ENCODE measurements around the gene ANKS4B. TPM values are rescaled to one million over a fixed set of nuclear protein-coding genes. Genes with fewer than 3 reads are reported as not detected.
A peak's percentile ranks its signal among the peaks of the same experiment; 100 is the strongest.
"Not testable (repeated sequence)": the region's sequence is repeated elsewhere in the genome, so short reads cannot be mapped to it uniquely, and the experiment has no call there.

The ANKS4B gene
- total and polyA plus RNA-seq, 2 donors from 2014 or later, result 1.4 to 9.7 TPM

- Histone ChIP-seq H3K4me1 (ENCODE audit: control insufficient read depth in 2 of 3, insufficient read depth in 2 of 3, low read depth in 1 of 3, low read length in 3 of 3) (no peaks in the 10 kb centered on the region), H3K4me3 (ENCODE audit: low read length in 3 of 3) (no peak overlapping the region), H3K9me3 (ENCODE audit: control insufficient read depth in 2 of 3, insufficient read depth in 1 of 3, low read length in 3 of 3) (no peaks in the 10 kb centered on the region), H3K27ac (ENCODE audit: low read depth in 2 of 2, low read length in 2 of 2) (no peak overlapping the region), H3K36me3 (ENCODE audit: control insufficient read depth in 2 of 3, insufficient read depth in 3 of 3, low read length in 3 of 3) (peaks cover 0 to 5% (median 0%) of the 10 kb centered on the region in 3 donors), H3K27me3 (ENCODE audit: control insufficient read depth, insufficient read depth, low read length) (no peaks in the 10 kb centered on the region), H3K9ac (ENCODE audit: low read length in 3 of 3) (no peak overlapping the region)
- TF ChIP-seq, protein P1, sequence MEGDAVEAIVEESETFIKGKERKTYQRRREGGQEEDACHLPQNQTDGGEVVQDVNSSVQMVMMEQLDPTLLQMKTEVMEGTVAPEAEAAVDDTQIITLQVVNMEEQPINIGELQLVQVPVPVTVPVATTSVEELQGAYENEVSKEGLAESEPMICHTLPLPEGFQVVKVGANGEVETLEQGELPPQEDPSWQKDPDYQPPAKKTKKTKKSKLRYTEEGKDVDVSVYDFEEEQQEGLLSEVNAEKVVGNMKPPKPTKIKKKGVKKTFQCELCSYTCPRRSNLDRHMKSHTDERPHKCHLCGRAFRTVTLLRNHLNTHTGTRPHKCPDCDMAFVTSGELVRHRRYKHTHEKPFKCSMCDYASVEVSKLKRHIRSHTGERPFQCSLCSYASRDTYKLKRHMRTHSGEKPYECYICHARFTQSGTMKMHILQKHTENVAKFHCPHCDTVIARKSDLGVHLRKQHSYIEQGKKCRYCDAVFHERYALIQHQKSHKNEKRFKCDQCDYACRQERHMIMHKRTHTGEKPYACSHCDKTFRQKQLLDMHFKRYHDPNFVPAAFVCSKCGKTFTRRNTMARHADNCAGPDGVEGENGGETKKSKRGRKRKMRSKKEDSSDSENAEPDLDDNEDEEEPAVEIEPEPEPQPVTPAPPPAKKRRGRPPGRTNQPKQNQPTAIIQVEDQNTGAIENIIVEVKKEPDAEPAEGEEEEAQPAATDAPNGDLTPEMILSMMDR (IDR thresholded peaks at IDR 0.05; ENCODE audit: borderline replicate concordance, extremely low read depth, insufficient read depth), result no peak
- DNase-seq, result peak in 1 of 5 donors; percentile 50
- intact Hi-C loops (cut with DNase I), result no loop called here
- no peak for FAIRE-seq
These were observed 11.2 kb downstream of the ANKS4B start for GRCh38 chr16:21244518-21245215.

DNA sequence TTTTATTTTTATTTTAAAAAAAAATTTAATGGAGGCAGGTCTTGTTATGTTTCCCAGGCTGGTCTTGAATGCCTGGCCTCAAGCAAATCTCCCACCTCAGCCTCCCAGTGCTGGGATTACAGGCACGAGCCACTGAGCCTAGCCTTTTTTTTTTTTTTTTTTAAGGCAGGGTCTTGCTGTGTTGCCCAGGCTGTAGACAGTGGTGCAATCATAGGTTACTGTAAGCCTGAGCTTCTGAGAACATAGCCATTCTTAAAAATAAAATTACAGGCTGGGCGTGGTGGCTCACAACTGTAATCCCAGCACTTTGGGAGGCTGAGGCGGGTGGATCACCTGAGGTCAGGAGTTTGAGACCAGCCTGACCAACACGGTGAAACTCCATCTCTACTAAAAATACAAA lies 14.7 kb downstream of the ANKS4B start:
- H3K4me1 ChIP-seq (ENCODE audit: control insufficient read depth in 2 of 3, insufficient read depth in 2 of 3, low read depth in 1 of 3, low read length in 3 of 3); H3K27me3 ChIP-seq (ENCODE audit: control insufficient read depth, insufficient read depth, low read length); DNase-seq; H3K27ac ChIP-seq (ENCODE audit: low read depth in 2 of 2, low read length in 2 of 2); H3K4me3 ChIP-seq (ENCODE audit: low read length in 3 of 3); H3K9ac ChIP-seq (ENCODE audit: low read length in 3 of 3); FAIRE-seq; H3K9me3 ChIP-seq (ENCODE audit: control insufficient read depth in 2 of 3, insufficient read depth in 1 of 3, low read length in 3 of 3); H3K36me3 ChIP-seq (ENCODE audit: control insufficient read depth in 2 of 3, insufficient read depth in 3 of 3, low read length in 3 of 3); intact Hi-C loops (cut with DNase I): not testable (repeated sequence)

DNA sequence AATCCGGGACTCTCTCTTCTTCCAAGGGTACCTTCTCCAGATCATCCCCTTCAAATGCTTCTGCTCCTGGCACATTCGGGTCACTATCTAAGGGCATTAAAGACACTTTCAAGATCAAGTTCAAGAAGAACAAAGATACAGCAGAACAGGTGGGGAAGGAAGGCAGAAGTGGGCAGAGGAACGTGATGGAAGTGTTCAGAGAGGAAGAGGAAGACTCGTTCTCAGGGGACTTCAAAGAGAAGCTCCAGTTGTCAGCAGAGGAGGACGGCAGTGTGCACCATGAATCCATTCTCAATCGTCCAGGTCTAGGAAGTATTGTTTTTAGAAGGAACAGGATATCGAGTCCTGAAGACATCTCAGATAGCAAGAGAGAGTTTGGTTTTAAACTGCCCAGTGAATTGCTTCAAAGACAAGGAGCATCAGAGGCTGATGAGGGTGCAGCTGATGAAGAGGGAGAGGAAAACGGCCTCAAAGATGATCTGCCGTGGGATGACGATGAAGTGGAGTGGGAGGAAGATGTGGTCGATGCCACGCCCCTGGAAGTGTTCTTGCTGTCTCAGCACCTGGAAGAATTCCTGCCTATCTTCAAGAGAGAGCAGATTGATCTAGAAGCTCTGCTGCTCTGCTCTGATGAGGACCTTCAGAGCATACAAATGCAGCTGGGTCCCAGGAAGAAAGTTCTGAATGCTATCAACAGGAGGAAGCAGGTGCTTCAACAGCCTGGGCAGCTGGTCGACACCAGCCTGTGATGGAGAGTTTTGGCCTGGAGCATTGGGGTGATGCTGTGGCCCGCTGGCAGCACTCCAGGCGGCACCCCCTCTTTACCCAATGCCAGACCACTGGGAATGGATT lies 16.8 kb downstream of the ANKS4B start:
- TF ChIP-seq, protein P1 (IDR thresholded peaks at IDR 0.05; ENCODE audit: borderline replicate concordance, extremely low read depth, insufficient read depth), result no peak

DNA sequence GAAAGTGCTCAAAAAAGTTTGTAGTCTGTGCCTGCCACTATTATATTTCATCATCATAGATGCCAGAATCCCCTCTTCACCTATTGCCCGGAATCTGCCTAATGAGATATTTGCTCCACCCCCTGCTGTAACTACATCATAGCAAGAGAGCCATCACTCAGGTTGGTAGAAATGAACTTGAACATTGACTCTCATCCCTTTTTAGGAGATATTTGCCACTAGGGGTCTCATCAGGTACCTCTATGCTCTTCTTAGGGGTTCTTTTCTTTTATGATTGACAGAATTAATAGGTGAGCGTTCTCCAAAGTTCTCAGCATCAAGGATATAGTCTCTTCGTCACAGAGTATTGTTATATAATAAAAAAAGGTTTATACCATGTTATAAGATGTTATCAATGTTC lies 20.0 kb downstream of the ANKS4B start:
- DNase-seq, result no peak
- FAIRE-seq, result no peak
- Histone ChIP-seq H3K36me3 (ENCODE audit: control insufficient read depth in 2 of 3, insufficient read depth in 3 of 3, low read length in 3 of 3) (no peaks in the 10 kb centered on the region), H3K4me1 (ENCODE audit: control insufficient read depth in 2 of 3, insufficient read depth in 2 of 3, low read depth in 1 of 3, low read length in 3 of 3) (no peaks in the 10 kb centered on the region), H3K4me3 (ENCODE audit: low read length in 3 of 3) (no peak overlapping the region), H3K9ac (ENCODE audit: low read length in 3 of 3) (no peak overlapping the region), H3K27ac (ENCODE audit: low read depth in 2 of 2, low read length in 2 of 2) (no peak overlapping the region), H3K9me3 (ENCODE audit: control insufficient read depth in 2 of 3, insufficient read depth in 1 of 3, low read length in 3 of 3) (no peaks in the 10 kb centered on the region), H3K27me3 (ENCODE audit: control insufficient read depth, insufficient read depth, low read length) (no peaks in the 10 kb centered on the region)
- intact Hi-C loops (cut with DNase I), result no loop called here
- TF ChIP-seq, protein P1 (IDR thresholded peaks at IDR 0.05; ENCODE audit: borderline replicate concordance, extremely low read depth, insufficient read depth), result no peak

More for the DNA sequence above, 16.8 kb downstream of the ANKS4B start:
- Histone ChIP-seq H3K27ac (ENCODE audit: low read depth in 2 of 2, low read length in 2 of 2) (no peak overlapping the region), H3K4me1 (ENCODE audit: control insufficient read depth in 2 of 3, insufficient read depth in 2 of 3, low read depth in 1 of 3, low read length in 3 of 3) (no peaks in the 10 kb centered on the region), H3K27me3 (ENCODE audit: control insufficient read depth, insufficient read depth, low read length) (no peaks in the 10 kb centered on the region), H3K36me3 (ENCODE audit: control insufficient read depth in 2 of 3, insufficient read depth in 3 of 3, low read length in 3 of 3) (no peaks in the 10 kb centered on the region), H3K4me3 (ENCODE audit: low read length in 3 of 3) (no peak overlapping the region), H3K9ac (ENCODE audit: low read length in 3 of 3) (no peak overlapping the region), H3K9me3 (ENCODE audit: control insufficient read depth in 2 of 3, insufficient read depth in 1 of 3, low read length in 3 of 3) (no peaks in the 10 kb centered on the region)
- no peak for FAIRE-seq
- no peak for DNase-seq
- intact Hi-C loops (cut with DNase I), result no loop called here
